K562 (cell line): ENCODE results near the gene IL4I1. TPM values are rescaled to one million over a fixed set of nuclear protein-coding genes. Genes with fewer than 3 reads are reported as not detected.
A peak's percentile ranks its signal among the peaks of the same experiment; 100 is the strongest.

Experiments used
- ATF1 ChIP-seq, 2 experiments: fragments of 450-650 bp in 1 of 2; IDR thresholded peaks; 2 replicates each; pipeline ENCODE4 v1.6.1; 2016; ENCODE audit warnings: missing compliant biosample characterization in 1 of 2, missing genetic modification characterization in 1 of 2
- CBX5 ChIP-seq: IDR thresholded peaks from 2 replicates; pipeline ENCODE4 v1.6.1; 2014; ENCODE audit warnings: low read depth, borderline replicate concordance
- CHD2 ChIP-seq: IDR thresholded peaks from 2 replicates; pipeline ENCODE4 v1.6.1; 2011; ENCODE audit warnings: low read depth, low read length
- ESRRA ChIP-seq: fragments of 450-650 bp; IDR thresholded peaks from 2 replicates; pipeline ENCODE4 v1.6.1; 2014; ENCODE audit warnings: low read depth, mild to moderate bottlenecking, moderate library complexity, borderline replicate concordance
- GTF2F1 ChIP-seq: IDR thresholded peaks from 2 replicates; pipeline ENCODE4 v1.6.1; 2011; ENCODE audit warnings: low read depth, low read length, improper control_type of control experiment
- NELFE ChIP-seq: IDR thresholded peaks from 2 replicates; pipeline ENCODE4 v1.6.1; 2011; ENCODE audit warnings: mild to moderate bottlenecking; ENCODE audit not compliant: insufficient read depth, insufficient read length
- PHB2 ChIP-seq: fragments of 450-650 bp; IDR thresholded peaks from 2 replicates; pipeline ENCODE4 v1.6.1; 2017; ENCODE audit warnings: low read depth
- PHF21A ChIP-seq: fragments of 450-650 bp; IDR thresholded peaks from 2 replicates; pipeline ENCODE4 v1.6.1; 2017; ENCODE audit warnings: low read depth, borderline replicate concordance
- POLR2A ChIP-seq: fragments of 450-650 bp; conservative IDR thresholded peaks from 2 replicates; pipeline ENCODE4 v1.6.1; 2016
- RB1 ChIP-seq: fragments of 450-650 bp; IDR thresholded peaks from 2 replicates; pipeline ENCODE4 v1.6.1; 2017; ENCODE audit warnings: low read depth, mild to moderate bottlenecking
- RBM14 ChIP-seq: fragments of 200-400 bp; formaldehyde crosslinking; IDR thresholded peaks from 2 replicates; pipeline ENCODE4 v1.6.1; 2018; ENCODE audit warnings: low read depth, mild to moderate bottlenecking, low read length, moderate library complexity, borderline replicate concordance; ENCODE audit not compliant: insufficient read depth
- SAFB2 ChIP-seq: fragments of 200-400 bp; formaldehyde crosslinking; IDR thresholded peaks from 2 replicates; pipeline ENCODE4 v1.6.1; 2018; ENCODE audit warnings: borderline replicate concordance, low read length, low read depth, moderate library complexity; ENCODE audit not compliant: severe bottlenecking
- SIX5 ChIP-seq, 2 experiments: IDR thresholded peaks; 2 replicates each; pipeline ENCODE4 v1.6.1; 2011; ENCODE audit warnings: low read length in 2 of 2, borderline replicate concordance in 1 of 2, low read depth in 1 of 2, mild to moderate bottlenecking in 1 of 2, moderate library complexity in 1 of 2; ENCODE audit not compliant: insufficient read depth in 1 of 2
- SRF ChIP-seq, 2 experiments: fragments of 250-450, 450-650 bp in 1 of 2; sonication (Bioruptor Pico) in 1 of 2; sonication (generic) in 1 of 2; formaldehyde crosslinking; IDR thresholded peaks; 2 replicates each; pipeline versions ENCODE4 v1.5.0 to v1.5.1; 2020 to 2022; ENCODE audit warnings: mild to moderate bottlenecking in 1 of 2, missing genetic modification reagents in 1 of 2
- TCF3 ChIP-seq: sonication (generic); formaldehyde crosslinking; IDR thresholded peaks from 2 replicates; pipeline ENCODE4 v1.4.0; 2020; ENCODE audit warnings: mild to moderate bottlenecking, missing genetic modification reagents
- TRIM25 ChIP-seq: fragments of 450-650 bp; IDR thresholded peaks from 2 replicates; pipeline ENCODE4 v1.7.0; 2016; ENCODE audit warnings: borderline replicate concordance
- ZZZ3 ChIP-seq: fragments of 450-650 bp; IDR thresholded peaks from 2 replicates; pipeline ENCODE4 v1.6.1; 2016; ENCODE audit warnings: antibody characterized with exemption, mild to moderate bottlenecking, moderate library complexity
- polyA plus RNA-seq, 8 experiments: library from polyadenylated mRNA; depleted of rRNA in 4 of 8; stranded (reverse) in 5 of 8; unstranded in 3 of 8; fragments of >200 nt; fragmentation: Nextera tagmentation in 2 of 8; fragmentation: Illumina TruSeq in 1 of 8; extraction: Ambion mirVana in 2 of 8; extraction: Trizol in 1 of 8; gene quantifications; 2 replicates each; pipeline versions ENCODE4 v1.2.1 to v1.2.3, GENCODE V29; 2011 to 2014; ENCODE audit warnings: inconsistent platforms in 1 of 8, missing spikeins in 1 of 8
- total RNA-seq, 7 experiments: library from RNA; depleted of rRNA in 6 of 7; stranded (reverse); fragments of >200 nt in 6 of 7; fragmentation: Illumina TruSeq in 2 of 7; extraction: Trizol in 2 of 7; gene quantifications; 2 replicates each; pipeline versions ENCODE4 v1.2.1 to v1.2.3, GENCODE V29; 2011 to 2021; ENCODE audit warnings: low replicate concordance in 1 of 7
- TF ChIP-seq, protein P1 (sequence below): sonication (generic); formaldehyde crosslinking; IDR thresholded peaks from 2 replicates; pipeline ENCODE4 v1.8.1; 2023; ENCODE audit warnings: missing genetic modification reagents, mild to moderate bottlenecking, borderline replicate concordance
- TF ChIP-seq, protein P2 (sequence below), 2 experiments: fragments of 450-650 bp in 1 of 2; sonication (generic) in 1 of 2; formaldehyde crosslinking; conservative IDR thresholded peaks; 2 replicates each; pipeline versions ENCODE4 v1.4.0 to v1.8.1; 2020 to 2022; ENCODE audit warnings: mild to moderate bottlenecking in 1 of 2, missing genetic modification reagents in 1 of 2

IL4I1 gene
- total and polyA plus RNA-seq, 9 of the 15 experiments (the other 6 are each of a cell fraction or from before 2014, with no cell fraction given): 0.06 to 0.95 (median 0.43) TPM; not detected in 2

DNA sequence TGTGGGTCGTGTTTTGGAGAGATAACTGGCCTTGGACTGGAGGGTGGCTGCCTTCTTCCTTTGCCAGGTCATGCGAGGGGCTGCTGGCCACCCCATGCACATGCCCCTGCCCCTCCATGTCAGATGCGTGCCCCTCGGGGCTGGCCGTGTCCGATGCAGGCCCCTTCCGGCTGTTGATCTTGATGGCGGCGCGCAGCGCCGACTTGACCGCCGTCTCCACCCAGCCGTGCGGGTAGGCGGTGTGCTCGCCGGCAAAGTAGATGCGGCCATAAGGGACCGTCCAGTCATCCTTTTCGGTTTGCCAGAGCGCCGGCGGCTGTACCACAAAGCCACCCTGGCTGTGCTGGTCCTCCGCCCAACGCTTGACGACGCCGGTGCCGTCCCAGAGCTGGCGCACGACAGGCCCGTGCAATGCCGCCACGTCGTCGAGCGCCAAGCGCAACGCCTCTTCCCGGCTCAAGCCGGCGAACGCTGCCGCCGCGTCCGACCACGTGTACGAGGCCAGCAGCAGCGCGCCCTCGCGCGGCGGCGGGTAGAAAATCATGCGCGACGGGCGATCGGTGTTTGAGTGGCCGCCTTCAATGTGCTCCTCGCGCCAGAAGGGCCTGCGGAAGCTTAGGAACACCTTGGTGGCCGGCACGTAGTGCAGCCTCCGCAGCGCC, 6.9 kb downstream of the IL4I1 start (continued):
- TF ChIP-seq CHD2 (peak; percentile 44; the same call in 1 of the 2 replicates), CBX5 (peak; percentile 60; the same call in 1 of the 2 replicates), POLR2A (peak; percentile 63), SRF (CRISPR knock-in tag; IDR thresholded peaks at IDR 0.05) (peak in 1 of 2 experiments; percentile 67; a peak in 1 of 4 replicates), RB1 (peak; percentile 93), ATF1 (CRISPR knock-in tag; IDR thresholded peaks at IDR 0.05) (peak; percentile 42), ATF1 (tag; IDR thresholded peaks at IDR 0.05) (peak; percentile 94), NELFE (no peak), SIX5 (IDR thresholded peaks at IDR 0.05; ENCODE audit: borderline replicate concordance in 1 of 2, insufficient read depth in 1 of 2, low read depth in 1 of 2, low read length in 2 of 2) (no peak), SAFB2 (no peak), ZZZ3 (no peak), RBM14 (0 out of 2 replicates have a peak, but pooled peaks have one; percentile 50), TCF3 (peak; percentile 59), PHF21A (peak; percentile 29; the same call in 1 of the 2 replicates), TRIM25 (no peak), PHB2 (no peak), GTF2F1 (no peak), ESRRA (peak; percentile 62)
- TF ChIP-seq, protein P1, sequence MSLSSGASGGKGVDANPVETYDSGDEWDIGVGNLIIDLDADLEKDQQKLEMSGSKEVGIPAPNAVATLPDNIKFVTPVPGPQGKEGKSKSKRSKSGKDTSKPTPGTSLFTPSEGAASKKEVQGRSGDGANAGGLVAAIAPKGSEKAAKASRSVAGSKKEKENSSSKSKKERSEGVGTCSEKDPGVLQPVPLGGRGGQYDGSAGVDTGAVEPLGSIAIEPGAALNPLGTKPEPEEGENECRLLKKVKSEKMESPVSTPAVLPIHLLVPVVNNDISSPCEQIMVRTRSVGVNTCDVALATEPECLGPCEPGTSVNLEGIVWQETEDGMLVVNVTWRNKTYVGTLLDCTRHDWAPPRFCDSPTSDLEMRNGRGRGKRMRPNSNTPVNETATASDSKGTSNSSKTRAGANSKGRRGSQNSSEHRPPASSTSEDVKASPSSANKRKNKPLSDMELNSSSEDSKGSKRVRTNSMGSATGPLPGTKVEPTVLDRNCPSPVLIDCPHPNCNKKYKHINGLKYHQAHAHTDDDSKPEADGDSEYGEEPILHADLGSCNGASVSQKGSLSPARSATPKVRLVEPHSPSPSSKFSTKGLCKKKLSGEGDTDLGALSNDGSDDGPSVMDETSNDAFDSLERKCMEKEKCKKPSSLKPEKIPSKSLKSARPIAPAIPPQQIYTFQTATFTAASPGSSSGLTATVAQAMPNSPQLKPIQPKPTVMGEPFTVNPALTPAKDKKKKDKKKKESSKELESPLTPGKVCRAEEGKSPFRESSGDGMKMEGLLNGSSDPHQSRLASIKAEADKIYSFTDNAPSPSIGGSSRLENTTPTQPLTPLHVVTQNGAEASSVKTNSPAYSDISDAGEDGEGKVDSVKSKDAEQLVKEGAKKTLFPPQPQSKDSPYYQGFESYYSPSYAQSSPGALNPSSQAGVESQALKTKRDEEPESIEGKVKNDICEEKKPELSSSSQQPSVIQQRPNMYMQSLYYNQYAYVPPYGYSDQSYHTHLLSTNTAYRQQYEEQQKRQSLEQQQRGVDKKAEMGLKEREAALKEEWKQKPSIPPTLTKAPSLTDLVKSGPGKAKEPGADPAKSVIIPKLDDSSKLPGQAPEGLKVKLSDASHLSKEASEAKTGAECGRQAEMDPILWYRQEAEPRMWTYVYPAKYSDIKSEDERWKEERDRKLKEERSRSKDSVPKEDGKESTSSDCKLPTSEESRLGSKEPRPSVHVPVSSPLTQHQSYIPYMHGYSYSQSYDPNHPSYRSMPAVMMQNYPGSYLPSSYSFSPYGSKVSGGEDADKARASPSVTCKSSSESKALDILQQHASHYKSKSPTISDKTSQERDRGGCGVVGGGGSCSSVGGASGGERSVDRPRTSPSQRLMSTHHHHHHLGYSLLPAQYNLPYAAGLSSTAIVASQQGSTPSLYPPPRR (CRISPR knock-in tag): peak; percentile 98
- TF ChIP-seq, protein P2, sequence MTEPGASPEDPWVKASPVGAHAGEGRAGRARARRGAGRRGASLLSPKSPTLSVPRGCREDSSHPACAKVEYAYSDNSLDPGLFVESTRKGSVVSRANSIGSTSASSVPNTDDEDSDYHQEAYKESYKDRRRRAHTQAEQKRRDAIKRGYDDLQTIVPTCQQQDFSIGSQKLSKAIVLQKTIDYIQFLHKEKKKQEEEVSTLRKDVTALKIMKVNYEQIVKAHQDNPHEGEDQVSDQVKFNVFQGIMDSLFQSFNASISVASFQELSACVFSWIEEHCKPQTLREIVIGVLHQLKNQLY (CRISPR knock-in tag; conservative IDR thresholded peaks at IDR 0.05): peak in 1 of 2 experiments; percentile 99; a peak in 2 of 4 replicates
